HEK293 (cell line): Measurements from ENCODE around the gene TET3.

Experiments used
- BCL6B ChIP-seq: fragments of 450-650 bp; formaldehyde crosslinking; IDR thresholded peaks from 2 replicates; pipeline ENCODE4 v1.5.1; 2017; ENCODE audit warnings: missing biosample characterization, missing genetic modification characterization
- CTCF ChIP-seq: fragments of 450-650 bp; formaldehyde crosslinking; IDR thresholded peaks from 2 replicates; pipeline ENCODE4 v1.5.1; 2016; ENCODE audit warnings: missing biosample characterization, missing genetic modification characterization
- ELK4 ChIP-seq: IDR thresholded peaks from 2 replicates; pipeline ENCODE4 v1.6.1; 2011; ENCODE audit warnings: mild to moderate bottlenecking, low read depth, low read length, borderline replicate concordance
- HIC1 ChIP-seq: fragments of 450-650 bp; formaldehyde crosslinking; IDR thresholded peaks from 2 replicates; pipeline ENCODE4 v1.5.1; 2016; ENCODE audit warnings: missing biosample characterization, missing genetic modification characterization
- ZBTB1 ChIP-seq: fragments of 450-650 bp; formaldehyde crosslinking; IDR thresholded peaks from 2 replicates; pipeline ENCODE4 v1.5.1; 2016; ENCODE audit warnings: missing biosample characterization, missing genetic modification characterization
- ZNF18 ChIP-seq: fragments of 450-650 bp; formaldehyde crosslinking; IDR thresholded peaks from 2 replicates; pipeline ENCODE4 v1.5.1; 2016; ENCODE audit warnings: missing biosample characterization, missing genetic modification characterization
- ZNF26 ChIP-seq: fragments of 450-650 bp; formaldehyde crosslinking; IDR thresholded peaks from 2 replicates; pipeline ENCODE4 v1.5.1; 2016; ENCODE audit warnings: missing biosample characterization, missing genetic modification characterization
- ZNF274 ChIP-seq, 2 experiments: fragments of 200-500 bp in 1 of 2; fragments of 450-650 bp in 1 of 2; sonication (Bioruptor generic) in 1 of 2; formaldehyde crosslinking in 1 of 2; IDR thresholded peaks; 2 replicates each; pipeline versions ENCODE4 v1.5.1 to v1.6.1; 2014 to 2016; ENCODE audit warnings: borderline replicate concordance in 1 of 2, inconsistent platforms in 1 of 2, low read length in 1 of 2, missing biosample characterization in 1 of 2, missing genetic modification characterization in 1 of 2
- ZNF335 ChIP-seq: fragments of 450-650 bp; formaldehyde crosslinking; conservative IDR thresholded peaks from 2 replicates; pipeline ENCODE4 v1.5.1; 2016; ENCODE audit warnings: missing biosample characterization, missing genetic modification characterization
- ZNF776 ChIP-seq: fragments of 450-650 bp; formaldehyde crosslinking; IDR thresholded peaks from 2 replicates; pipeline ENCODE4 v1.5.0; 2017; ENCODE audit warnings: missing biosample characterization, missing genetic modification characterization, borderline replicate concordance
- ZNF777 ChIP-seq: fragments of 450-650 bp; formaldehyde crosslinking; IDR thresholded peaks from 2 replicates; pipeline ENCODE4 v1.5.1; 2017; ENCODE audit warnings: missing biosample characterization, missing genetic modification characterization, borderline replicate concordance
- ZSCAN23 ChIP-seq: fragments of 450-650 bp; formaldehyde crosslinking; IDR thresholded peaks from 2 replicates; pipeline ENCODE4 v1.5.1; 2016; ENCODE audit warnings: missing biosample characterization, missing genetic modification characterization
- ZSCAN30 ChIP-seq: fragments of 450-650 bp; IDR thresholded peaks from 2 replicates; pipeline ENCODE4 v1.5.1; 2018; ENCODE audit warnings: missing biosample characterization, mild to moderate bottlenecking, missing genetic modification characterization, moderate library complexity

GRCh38 chr2:73994178-73994831, 9.6 kb downstream of the TET3 start:
- TF ChIP-seq ZBTB1 (no peak), CTCF (tag by site-specific recombination) (no peak), ZSCAN23 (tag by site-specific recombination) (no peak), ZNF18 (tag by site-specific recombination) (no peak), ZSCAN30 (tag by site-specific recombination) (no peak), ZNF335 (tag by site-specific recombination) (no peak), HIC1 (no peak), ZNF777 (tag by site-specific recombination) (no peak), ZNF26 (tag by site-specific recombination) (no peak), ELK4 (no peak), ZNF274 (IDR thresholded peaks at IDR 0.05; ENCODE audit: low read length) (no peak), ZNF274 (tag by site-specific recombination; IDR thresholded peaks at IDR 0.05; ENCODE audit: borderline replicate concordance) (no peak), ZNF776 (no peak), BCL6B (tag by site-specific recombination) (no peak)
